HepG2 (cell line): ENCODE measurements around the gene EIF4A3. TPM values are rescaled to one million over a fixed set of nuclear protein-coding genes. Genes with fewer than 3 reads are reported as not detected.

ENCODE experiments used
- ARID3A ChIP-seq: IDR thresholded peaks from 2 replicates; pipeline ENCODE4 v1.6.1; 2012; ENCODE audit warnings: low read depth, low read length, improper control_type of control experiment
- ATAD3A ChIP-seq: sonication (generic); formaldehyde crosslinking; IDR thresholded peaks from 2 replicates; pipeline ENCODE4 v1.4.0; 2020; ENCODE audit warnings: missing genetic modification reagents
- ATM ChIP-seq: fragments of 450-650 bp; IDR thresholded peaks from 2 replicates; pipeline ENCODE4 v1.7.1; 2017; ENCODE audit warnings: mild to moderate bottlenecking, borderline replicate concordance
- BCL6 ChIP-seq: IDR thresholded peaks from 2 replicates; pipeline ENCODE4 v1.6.1; 2016; ENCODE audit warnings: missing genetic modification reagents, missing compliant biosample characterization
- FOXM1 ChIP-seq: sonication (generic); formaldehyde crosslinking; IDR thresholded peaks from 2 replicates; pipeline ENCODE4 v1.5.0; 2020; ENCODE audit warnings: missing genetic modification reagents
- GPBP1L1 ChIP-seq: sonication (generic); formaldehyde crosslinking; IDR thresholded peaks from 2 replicates; pipeline ENCODE4 v1.5.0; 2020; ENCODE audit warnings: mild to moderate bottlenecking, missing genetic modification reagents
- HNF4G ChIP-seq, 2 experiments: sonication (generic) in 1 of 2; formaldehyde crosslinking in 1 of 2; IDR thresholded peaks; 2 replicates each; pipeline versions ENCODE4 v1.4.0 to v1.6.1; 2011 to 2020; ENCODE audit warnings: borderline replicate concordance in 2 of 2, low read depth in 2 of 2, mild to moderate bottlenecking in 2 of 2, low read length in 1 of 2, missing genetic modification reagents in 1 of 2, moderate library complexity in 1 of 2
- IRF2 ChIP-seq: IDR thresholded peaks from 2 replicates; pipeline ENCODE4 v1.6.1; 2018; ENCODE audit warnings: missing genetic modification reagents, missing compliant biosample characterization
- MXD4 ChIP-seq: IDR thresholded peaks from 2 replicates; pipeline ENCODE4 v1.6.1; 2016; ENCODE audit warnings: mild to moderate bottlenecking, missing biosample characterization, missing genetic modification reagents
- PLSCR1 ChIP-seq: sonication (generic); formaldehyde crosslinking; IDR thresholded peaks from 2 replicates; pipeline ENCODE4 v1.5.0; 2020; ENCODE audit warnings: missing genetic modification reagents, mild to moderate bottlenecking, borderline replicate concordance
- RELA ChIP-seq: sonication (generic); formaldehyde crosslinking; IDR thresholded peaks from 2 replicates; pipeline ENCODE4 v1.4.0; 2020; ENCODE audit warnings: missing genetic modification reagents
- SP1 ChIP-seq, 2 experiments: fragments of 450-650 bp in 1 of 2; sonication (generic) in 1 of 2; formaldehyde crosslinking in 1 of 2; IDR thresholded peaks; 2 replicates each; pipeline versions ENCODE4 v1.4.0 to v1.6.1; 2016 to 2020; ENCODE audit warnings: missing genetic modification reagents in 1 of 2
- ZBED4 ChIP-seq: sonication (generic); formaldehyde crosslinking; IDR thresholded peaks from 2 replicates; pipeline ENCODE4 v1.4.0; 2020; ENCODE audit warnings: missing genetic modification reagents, borderline replicate concordance
- ZNF331 ChIP-seq: sonication (generic); formaldehyde crosslinking; IDR thresholded peaks from 2 replicates; pipeline ENCODE4 v1.4.0; 2020; ENCODE audit warnings: missing genetic modification reagents
- ZNF589 ChIP-seq: sonication (generic); formaldehyde crosslinking; conservative IDR thresholded peaks from 2 replicates; pipeline ENCODE4 v1.8.0; 2022; ENCODE audit warnings: mild to moderate bottlenecking, moderate library complexity, missing genetic modification reagents
- ZNF691 ChIP-seq: sonication (generic); formaldehyde crosslinking; IDR thresholded peaks from 2 replicates; pipeline ENCODE4 v1.4.0; 2020; ENCODE audit warnings: missing genetic modification reagents, low read depth, mild to moderate bottlenecking, borderline replicate concordance
- ZNF766 ChIP-seq: sonication (generic); formaldehyde crosslinking; IDR thresholded peaks from 2 replicates; pipeline ENCODE4 v1.5.0; 2020; ENCODE audit warnings: missing genetic modification reagents, borderline replicate concordance
- polyA plus RNA-seq, 8 experiments: library from polyadenylated mRNA; depleted of rRNA in 3 of 8; stranded (reverse) in 7 of 8; unstranded in 1 of 8; fragments of >200 nt; fragmentation: Illumina TruSeq in 4 of 8; extraction: Trizol in 4 of 8; gene quantifications; 2 replicates each; pipeline versions ENCODE4 v1.2.1 to v1.2.3, GENCODE V29; 2011 to 2016; ENCODE audit warnings: low read depth in 4 of 8, missing spikeins in 1 of 8, mixed read lengths in 1 of 8; ENCODE audit not compliant: insufficient read depth in 1 of 8
- total RNA-seq, 5 experiments: library from RNA; depleted of rRNA; stranded (reverse); fragments of >200 nt; fragmentation: Illumina TruSeq; extraction: Trizol; gene quantifications; 2 replicates each; pipeline ENCODE4 v1.2.3, GENCODE V29; 2016; ENCODE audit warnings: low read depth in 1 of 5

EIF4A3 gene
- total and polyA plus RNA-seq, 2 of the 13 experiments (the other 11 are each of a cell fraction or from before 2014, with no cell fraction given) = 145 to 187 TPM

- peak; percentile 75; the same call in 1 of the 2 replicates for TF ChIP-seq ZNF589 (CRISPR knock-in tag)
- no peak for TF ChIP-seq ATAD3A (CRISPR knock-in tag)
- TF ChIP-seq GPBP1L1 (CRISPR knock-in tag) = no peak
- TF ChIP-seq ARID3A = no peak
- peak; percentile 99 for TF ChIP-seq BCL6
- 0 out of 2 replicates have a peak, but pooled peaks have one; percentile 55 for TF ChIP-seq ZNF691 (CRISPR knock-in tag)
- TF ChIP-seq IRF2 = peak; percentile 66
- TF ChIP-seq ATM = no peak
- no peak for TF ChIP-seq FOXM1
- no peak for TF ChIP-seq SP1 (IDR thresholded peaks at IDR 0.05)
- 0 out of 2 replicates have a peak, but pooled peaks have one; percentile 14 for TF ChIP-seq SP1 (CRISPR knock-in tag; IDR thresholded peaks at IDR 0.05)
- no peak for TF ChIP-seq ZBED4 (CRISPR knock-in tag)
- TF ChIP-seq ZNF766 (CRISPR knock-in tag) = peak; percentile 27; the same call in 1 of the 2 replicates
- peak; percentile 41; the same call in 1 of the 2 replicates for TF ChIP-seq HNF4G (IDR thresholded peaks at IDR 0.05; ENCODE audit: borderline replicate concordance, low read depth, low read length)
- TF ChIP-seq HNF4G (CRISPR knock-in tag; IDR thresholded peaks at IDR 0.05; ENCODE audit: borderline replicate concordance, low read depth) = peak; percentile 31; the same call in 1 of the 2 replicates
- peak; percentile 99 for TF ChIP-seq RELA
- TF ChIP-seq ZNF331 (CRISPR knock-in tag) = 0 out of 2 replicates have a peak, but pooled peaks have one; percentile 7
- no peak for TF ChIP-seq PLSCR1 (CRISPR knock-in tag)
- TF ChIP-seq MXD4 = peak; percentile 44; the same call in 1 of the 2 replicates
These were observed 49.0 kb upstream of the EIF4A3 start (continued) for GRCh38 chr17:80195671-80196529.
